HuH-7 (cell line): ENCODE measurements around the gene TNKS2.
"Not testable (repeated sequence)": the region's sequence is repeated elsewhere in the genome, so short reads cannot be mapped to it uniquely, and the experiment has no call there.

Experiments
- DNase-seq: peaks from one replicate; pipeline ENCODE4 v3.0.0; 2011; ENCODE audit warnings: low spot score

The TNKS2 gene

DNA sequence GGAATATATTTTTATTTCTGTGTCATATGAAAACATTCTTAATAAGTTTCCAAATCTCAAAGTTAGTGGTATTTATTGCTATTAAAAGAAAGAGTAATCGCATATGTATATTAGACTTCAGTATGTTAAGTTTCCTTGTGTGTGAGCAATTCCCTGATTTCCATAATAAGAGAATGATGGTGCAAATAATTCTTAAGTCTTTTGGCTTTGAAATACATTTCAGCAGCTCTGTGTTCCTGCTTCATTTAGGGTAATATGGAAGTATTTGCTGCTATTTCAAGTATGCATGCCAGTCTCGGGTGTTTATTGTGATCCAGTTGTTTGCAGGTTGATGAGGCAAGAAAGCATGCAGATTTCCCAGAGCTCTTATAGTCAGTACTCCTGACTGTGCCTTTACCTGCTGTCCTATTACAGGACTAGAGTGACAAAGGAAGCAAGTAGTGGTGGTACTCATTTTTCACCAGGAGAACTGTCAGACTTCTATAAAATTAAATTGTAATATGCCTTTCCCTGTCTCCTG lies 67.4 kb downstream of the TNKS2 start:
- DNase-seq: no peak

- no peak for DNase-seq
Measured at GRCh38 chr10:91875156-91875555, 76.9 kb downstream of the TNKS2 start.

GRCh38 chr10:91875779-91876178 lies 77.6 kb downstream of the TNKS2 start:
- DNase-seq: no peak

- no peak for DNase-seq
Measured at GRCh38 chr10:91879515-91880170, 81.4 kb downstream of the TNKS2 start.

DNA sequence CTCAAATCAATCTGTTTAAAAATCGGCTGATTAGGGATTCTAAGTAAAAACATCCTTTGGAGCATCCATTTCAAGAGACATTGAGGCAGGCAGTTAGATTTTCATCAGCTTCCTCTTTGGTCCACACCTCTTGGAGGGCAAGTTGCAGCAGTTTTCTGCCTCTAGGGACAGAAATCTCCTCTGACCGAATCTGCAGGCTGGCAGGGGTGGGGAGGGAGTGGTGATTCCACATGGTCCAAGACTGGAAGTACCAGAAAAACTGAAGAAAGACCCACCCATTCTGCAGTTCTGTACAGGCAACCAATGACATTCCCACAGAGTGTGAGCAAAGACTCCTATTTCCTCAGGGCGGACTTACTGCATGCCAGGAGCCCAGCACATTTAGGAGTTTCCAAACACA lies 82.1 kb downstream of the TNKS2 start:
- no peak for DNase-seq

GRCh38 chr10:91883549-91884444 lies 85.6 kb downstream of the TNKS2 start:
- no peak for DNase-seq

DNA sequence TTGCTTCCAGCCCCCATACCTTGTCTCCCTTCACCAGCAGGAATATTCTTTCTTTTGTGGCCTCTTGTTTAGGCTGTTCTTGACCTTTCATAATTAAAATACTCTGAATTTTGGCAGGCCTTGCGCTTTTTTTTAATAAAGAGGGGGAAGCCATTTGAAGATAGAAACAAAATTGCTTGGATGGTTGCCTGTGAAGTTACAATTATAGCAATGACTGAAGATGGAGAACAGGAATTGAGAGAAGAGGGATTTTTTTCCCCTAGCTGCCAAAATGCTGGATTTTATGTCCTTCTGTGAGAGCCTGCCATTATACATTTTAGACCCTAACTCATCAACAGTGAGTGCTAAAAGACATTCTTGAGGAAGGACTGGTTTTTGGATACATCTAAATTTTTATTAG lies 86.3 kb downstream of the TNKS2 start:
- DNase-seq: no peak

GRCh38 chr10:91885362-91886079 lies 87.3 kb downstream of the TNKS2 start:
- no peak for DNase-seq

DNA sequence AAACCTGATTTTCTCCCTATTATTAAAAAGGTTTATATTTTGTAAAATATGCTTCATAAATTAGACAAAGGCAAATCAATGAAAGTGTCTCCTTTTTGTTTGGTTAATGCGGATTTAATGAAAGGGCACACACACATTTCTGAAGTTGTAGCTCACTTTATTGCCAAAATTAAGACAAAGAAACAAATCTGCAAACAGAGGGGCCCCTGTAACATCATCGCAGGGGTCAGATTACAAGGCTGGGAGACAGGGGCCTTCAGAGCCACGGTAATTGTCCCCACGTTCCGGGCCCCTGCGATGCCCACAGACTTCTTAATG lies 88.7 kb downstream of the TNKS2 start:
- no peak for DNase-seq

GRCh38 chr10:91887272-91888076 lies 89.2 kb downstream of the TNKS2 start:
- peak; percentile 62 for DNase-seq

- no peak for DNase-seq
Measured at GRCh38 chr10:91891125-91892001, 93.1 kb downstream of the TNKS2 start.

- DNase-seq: no peak
Measured at GRCh38 chr10:91893051-91893450, 94.8 kb downstream of the TNKS2 start.

DNA sequence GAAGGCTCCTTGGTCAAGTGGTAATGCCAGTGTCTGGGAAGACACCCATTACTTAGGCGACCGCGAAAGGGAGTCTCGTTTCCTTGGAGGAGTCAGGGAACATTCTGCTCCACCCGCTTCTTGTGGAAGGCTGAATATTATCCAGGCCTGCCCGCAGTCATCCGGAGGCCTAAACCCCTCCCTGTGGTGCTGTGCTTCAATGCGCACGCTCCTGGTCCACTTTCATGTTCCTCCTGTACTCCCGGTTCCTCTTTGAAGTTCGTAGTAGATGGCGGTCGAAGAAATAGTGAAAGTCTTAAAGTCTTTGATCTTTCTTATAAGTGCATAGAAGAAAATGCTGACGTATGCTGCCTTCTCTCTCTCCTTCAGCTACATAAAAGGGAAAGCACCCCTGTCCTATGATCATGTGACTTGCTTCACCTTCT lies 96.0 kb downstream of the TNKS2 start:
- not testable (repeated sequence) for DNase-seq

- no peak for DNase-seq
Measured at GRCh38 chr10:91896212-91896756, 98.1 kb downstream of the TNKS2 start.

- no peak for DNase-seq
Measured at GRCh38 chr10:91897421-91897820, 99.2 kb downstream of the TNKS2 start.

DNA sequence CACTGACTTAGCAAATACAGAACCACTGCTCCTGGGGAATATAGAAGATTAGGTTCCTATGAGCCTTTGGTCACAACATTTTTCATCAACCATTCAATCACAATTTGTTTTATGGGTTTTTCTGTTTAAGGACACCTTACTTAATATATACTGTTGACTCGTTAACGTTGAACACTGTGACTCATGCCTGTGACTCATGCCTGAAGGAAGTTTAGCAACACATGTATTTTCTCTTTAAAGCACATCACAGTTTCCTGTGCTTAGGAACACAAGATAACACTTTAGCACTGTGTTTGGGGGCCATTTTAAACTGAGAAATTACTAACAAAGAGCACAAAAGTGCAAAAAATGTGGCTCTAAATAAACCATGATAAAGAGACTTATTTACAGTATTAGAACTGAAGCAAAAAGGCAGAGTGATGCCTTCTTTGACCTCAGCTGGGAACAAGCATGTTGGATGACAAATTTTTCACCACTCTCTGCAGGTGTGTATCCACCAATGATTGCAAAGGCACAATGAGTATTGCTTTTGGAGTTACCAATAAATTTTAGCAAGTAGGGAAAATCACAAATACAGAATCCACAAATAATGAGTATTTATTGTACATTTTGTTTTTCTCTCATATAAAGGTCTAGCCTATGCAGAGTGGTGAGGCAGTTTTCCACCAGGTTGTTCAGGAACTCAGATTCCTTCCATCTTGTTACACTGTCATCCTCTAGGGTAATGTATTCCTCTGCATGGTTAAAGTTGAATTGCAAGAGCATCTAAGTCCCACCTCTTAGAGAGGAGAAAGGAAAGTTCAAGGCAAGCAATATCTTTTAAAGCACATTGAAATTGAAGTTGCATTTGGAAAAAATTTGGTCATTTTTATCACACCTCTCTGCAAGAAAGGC lies 103.8 kb downstream of the TNKS2 start:
- DNase-seq: no peak

DNA sequence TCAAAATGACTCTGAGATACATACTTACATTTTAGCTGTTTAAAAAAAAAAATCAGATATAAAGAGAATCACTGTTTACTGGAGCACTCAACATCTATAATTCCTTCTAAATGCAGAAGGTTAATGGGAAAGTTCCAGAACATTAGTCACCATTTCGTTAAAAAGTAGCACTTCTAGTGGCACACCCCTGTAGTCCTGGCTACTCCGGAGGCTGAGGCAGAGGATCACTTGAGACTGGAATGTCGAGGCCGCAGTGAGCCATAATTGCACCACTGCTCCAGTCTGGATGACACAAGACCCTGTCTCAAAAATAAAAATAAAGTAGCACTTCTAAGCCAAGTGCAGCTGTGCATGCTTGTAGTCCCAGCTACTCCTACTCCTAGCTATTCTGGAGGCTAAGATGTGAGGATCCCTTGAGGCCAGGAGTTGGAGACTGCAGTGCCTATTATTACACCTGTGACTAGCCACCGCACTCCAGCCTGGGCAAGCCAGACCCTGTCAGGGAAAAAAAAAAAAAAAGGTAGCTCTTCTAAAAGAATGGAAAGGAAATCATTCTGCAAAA lies 108.9 kb downstream of the TNKS2 start:
- no peak for DNase-seq

GRCh38 chr10:91907914-91908336 lies 109.7 kb downstream of the TNKS2 start:
- peak; percentile 20 for DNase-seq
